ENCODE measurements around the gene DSCAML1.

DSCAML1 gene

DNA sequence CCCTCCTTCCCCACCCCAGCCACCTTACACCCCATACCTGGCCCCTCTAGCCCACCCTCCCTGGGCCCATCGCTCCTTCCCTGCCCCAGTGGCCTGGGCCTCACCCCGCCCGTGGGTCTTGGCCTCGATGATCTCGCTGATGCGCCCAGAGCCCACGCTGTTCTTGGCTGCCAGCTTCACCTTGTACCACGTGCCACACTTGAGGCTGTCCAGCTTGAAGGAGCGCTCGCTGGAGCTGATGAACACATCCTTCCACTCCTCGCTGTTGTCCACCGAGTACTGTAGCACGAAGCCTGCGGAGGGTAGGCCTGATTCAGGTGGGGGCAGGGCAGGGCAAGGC, 359.3 kb downstream of the DSCAML1 start:
- H3K9ac ChIP-seq (ENCODE audit: low read length) = no peak overlapping the region
- H3K4me2 ChIP-seq (ENCODE audit: low read length) = no peak overlapping the region
- H3K79me2 ChIP-seq (ENCODE audit: low read length) = no peaks in the 10 kb centered on the region
- H3K27me3 ChIP-seq (ENCODE audit: low read depth, low read length) = no peaks in the 10 kb centered on the region
- no peak overlapping the region for H3K4me3 ChIP-seq (ENCODE audit: low read length)
- H2AFZ ChIP-seq (ENCODE audit: low read depth, low read length) = no peak overlapping the region
- no peaks in the 10 kb centered on the region for H3K9me3 ChIP-seq (ENCODE audit: insufficient read depth, low read length)
- H3K36me3 ChIP-seq (replicated peaks; ENCODE audit: low read depth, low read length) = peaks cover 6% of the 10 kb centered on the region
- H4K20me1 ChIP-seq (ENCODE audit: insufficient read depth, low read length) = no peaks in the 10 kb centered on the region
- H3K27ac ChIP-seq (ENCODE audit: low read length) = no peak overlapping the region
- TF ChIP-seq, protein P1, sequence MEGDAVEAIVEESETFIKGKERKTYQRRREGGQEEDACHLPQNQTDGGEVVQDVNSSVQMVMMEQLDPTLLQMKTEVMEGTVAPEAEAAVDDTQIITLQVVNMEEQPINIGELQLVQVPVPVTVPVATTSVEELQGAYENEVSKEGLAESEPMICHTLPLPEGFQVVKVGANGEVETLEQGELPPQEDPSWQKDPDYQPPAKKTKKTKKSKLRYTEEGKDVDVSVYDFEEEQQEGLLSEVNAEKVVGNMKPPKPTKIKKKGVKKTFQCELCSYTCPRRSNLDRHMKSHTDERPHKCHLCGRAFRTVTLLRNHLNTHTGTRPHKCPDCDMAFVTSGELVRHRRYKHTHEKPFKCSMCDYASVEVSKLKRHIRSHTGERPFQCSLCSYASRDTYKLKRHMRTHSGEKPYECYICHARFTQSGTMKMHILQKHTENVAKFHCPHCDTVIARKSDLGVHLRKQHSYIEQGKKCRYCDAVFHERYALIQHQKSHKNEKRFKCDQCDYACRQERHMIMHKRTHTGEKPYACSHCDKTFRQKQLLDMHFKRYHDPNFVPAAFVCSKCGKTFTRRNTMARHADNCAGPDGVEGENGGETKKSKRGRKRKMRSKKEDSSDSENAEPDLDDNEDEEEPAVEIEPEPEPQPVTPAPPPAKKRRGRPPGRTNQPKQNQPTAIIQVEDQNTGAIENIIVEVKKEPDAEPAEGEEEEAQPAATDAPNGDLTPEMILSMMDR (IDR thresholded peaks at IDR 0.05; ENCODE audit: low read depth, low read length) = no peak
- TF ChIP-seq EZH2phosphoT487 (IDR thresholded peaks at IDR 0.05; ENCODE audit: low read depth) = no peak
- H3K4me1 ChIP-seq (ENCODE audit: low read length) = peaks cover 36% of the 10 kb centered on the region

DNA sequence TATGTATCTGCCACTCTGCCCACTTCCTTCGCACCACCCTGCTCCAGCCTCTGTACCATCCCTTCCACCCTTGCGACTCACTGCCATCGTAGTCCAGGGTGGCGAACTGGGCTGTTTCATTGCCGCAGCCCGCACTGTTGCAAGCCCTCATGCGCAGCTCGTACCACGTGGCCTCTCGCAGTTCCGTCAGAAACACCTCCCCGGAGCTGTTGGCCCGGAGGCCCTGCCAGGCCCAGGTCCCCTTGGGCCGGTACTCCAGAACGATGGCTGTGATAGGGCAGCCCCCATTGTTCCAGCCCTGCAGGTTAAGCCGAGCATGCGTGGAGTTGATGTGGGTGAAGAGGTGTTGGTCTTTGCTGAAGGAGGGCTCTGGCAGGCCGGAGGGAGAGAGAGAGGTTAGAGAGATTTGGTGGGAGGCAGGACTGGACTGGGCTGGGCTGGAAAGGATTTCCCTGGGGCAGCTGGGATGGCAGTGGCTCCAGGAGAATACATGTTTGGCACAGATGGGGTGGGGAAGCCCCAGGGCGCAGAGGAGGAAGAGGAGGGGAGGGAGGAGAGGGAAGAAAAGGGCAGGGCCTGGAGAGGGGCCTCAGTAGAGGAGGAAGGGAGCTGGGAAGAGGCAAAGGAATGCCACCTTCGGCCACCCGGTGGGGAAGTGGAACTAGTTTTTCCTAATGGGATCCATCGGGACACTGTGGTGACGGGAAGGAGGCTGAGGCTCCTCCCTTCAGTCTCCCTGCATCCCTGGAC, 359.8 kb downstream of the DSCAML1 start:
- no peak for TF ChIP-seq EZH2phosphoT487 (IDR thresholded peaks at IDR 0.05; ENCODE audit: low read depth)
- TF ChIP-seq, protein P1 (IDR thresholded peaks at IDR 0.05; ENCODE audit: low read depth, low read length) = no peak
- Histone ChIP-seq H3K27me3 (ENCODE audit: low read depth, low read length) (no peaks in the 10 kb centered on the region), H3K27ac (ENCODE audit: low read length) (no peak overlapping the region)

DNA sequence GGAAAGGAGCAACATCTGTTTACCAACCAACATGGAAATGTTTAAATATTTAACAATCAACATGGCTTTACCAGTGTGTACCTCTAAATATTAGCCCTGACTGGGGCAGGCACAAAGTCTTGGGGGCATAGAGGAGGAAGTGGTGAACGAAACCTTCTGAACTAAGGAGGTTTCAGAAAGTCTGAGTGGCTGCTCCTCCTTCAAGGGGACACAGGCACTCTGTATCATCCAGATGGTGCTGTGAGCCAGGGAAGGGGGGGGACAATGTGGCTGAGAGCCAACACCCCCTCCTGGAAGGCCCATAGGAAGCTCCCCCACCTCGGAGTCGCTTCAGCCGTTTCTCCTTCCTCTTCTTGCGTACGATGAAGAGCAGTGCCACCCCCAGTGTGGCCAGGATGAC, 361.7 kb downstream of the DSCAML1 start:
- Histone ChIP-seq H3K27ac (ENCODE audit: low read length) (peak overlapping the region; percentile 53), H3K79me2 (ENCODE audit: low read length) (no peaks in the 10 kb centered on the region), H4K20me1 (ENCODE audit: insufficient read depth, low read length) (no peaks in the 10 kb centered on the region), H3K36me3 (replicated peaks; ENCODE audit: low read depth, low read length) (peaks cover 6% of the 10 kb centered on the region), H3K4me1 (ENCODE audit: low read length) (peaks cover 36% of the 10 kb centered on the region), H3K9me3 (ENCODE audit: insufficient read depth, low read length) (no peaks in the 10 kb centered on the region), H3K9ac (ENCODE audit: low read length) (peak overlapping the region; percentile 16; the same call in 1 of the 2 replicates), H3K4me2 (ENCODE audit: low read length) (peak overlapping the region; percentile 71), H3K4me3 (ENCODE audit: low read length) (peak overlapping the region; percentile 29; the same call in 1 of the 2 replicates), H3K27me3 (ENCODE audit: low read depth, low read length) (no peaks in the 10 kb centered on the region), H2AFZ (ENCODE audit: low read depth, low read length) (no peak overlapping the region)
- no peak for TF ChIP-seq EZH2phosphoT487 (IDR thresholded peaks at IDR 0.05; ENCODE audit: low read depth)
- TF ChIP-seq, protein P1 (IDR thresholded peaks at IDR 0.05; ENCODE audit: low read depth, low read length) = no peak

More for the DNA sequence above, 359.8 kb downstream of the DSCAML1 start:
- H3K4me1 ChIP-seq (ENCODE audit: low read length) = peaks cover 36% of the 10 kb centered on the region
- H3K79me2 ChIP-seq (ENCODE audit: low read length) = no peaks in the 10 kb centered on the region
- no peaks in the 10 kb centered on the region for H3K9me3 ChIP-seq (ENCODE audit: insufficient read depth, low read length)
- no peak overlapping the region for H3K4me2 ChIP-seq (ENCODE audit: low read length)
- H3K9ac ChIP-seq (ENCODE audit: low read length) = no peak overlapping the region
- no peaks in the 10 kb centered on the region for H4K20me1 ChIP-seq (ENCODE audit: insufficient read depth, low read length)
- H3K4me3 ChIP-seq (ENCODE audit: low read length) = no peak overlapping the region
- H2AFZ ChIP-seq (ENCODE audit: low read depth, low read length) = no peak overlapping the region
- H3K36me3 ChIP-seq (replicated peaks; ENCODE audit: low read depth, low read length) = peaks cover 6% of the 10 kb centered on the region

DNA sequence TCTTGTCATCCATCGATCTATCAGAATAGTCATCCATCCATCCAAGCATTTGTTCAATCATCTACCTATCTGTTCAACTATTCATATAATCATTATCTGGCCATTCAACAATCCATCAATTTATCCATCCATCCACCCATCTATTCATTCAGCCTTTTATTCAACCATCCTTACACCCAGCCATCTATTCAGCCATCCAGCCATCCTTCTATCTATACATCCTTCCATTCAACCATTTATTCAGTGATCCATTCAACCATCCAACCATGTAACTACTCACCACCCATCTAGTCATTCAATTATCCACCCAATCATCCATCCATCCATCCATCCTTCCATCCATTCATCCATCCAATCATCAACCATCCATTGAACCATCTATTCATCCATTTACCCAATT, 362.5 kb downstream of the DSCAML1 start:
- TF ChIP-seq EZH2phosphoT487 (IDR thresholded peaks at IDR 0.05; ENCODE audit: low read depth) = no peak
- TF ChIP-seq, protein P1 (IDR thresholded peaks at IDR 0.05; ENCODE audit: low read depth, low read length) = no peak
- H3K9ac ChIP-seq (ENCODE audit: low read length) = no peak overlapping the region
- no peak overlapping the region for H2AFZ ChIP-seq (ENCODE audit: low read depth, low read length)
- H3K9me3 ChIP-seq (ENCODE audit: insufficient read depth, low read length) = no peaks in the 10 kb centered on the region
- peaks cover 36% of the 10 kb centered on the region for H3K4me1 ChIP-seq (ENCODE audit: low read length)
- no peaks in the 10 kb centered on the region for H4K20me1 ChIP-seq (ENCODE audit: insufficient read depth, low read length)
- no peak overlapping the region for H3K4me3 ChIP-seq (ENCODE audit: low read length)
- H3K36me3 ChIP-seq (replicated peaks; ENCODE audit: low read depth, low read length) = peaks cover 6% of the 10 kb centered on the region
- peak overlapping the region; percentile 53; the same call in 1 of the 2 replicates for H3K27ac ChIP-seq (ENCODE audit: low read length)
- H3K27me3 ChIP-seq (ENCODE audit: low read depth, low read length) = no peaks in the 10 kb centered on the region
- no peaks in the 10 kb centered on the region for H3K79me2 ChIP-seq (ENCODE audit: low read length)
- H3K4me2 ChIP-seq (ENCODE audit: low read length) = no peak overlapping the region
